GM12892 (cell line): ENCODE measurements around the gene RASGRP2.

Source experiments
- DNase-seq: peaks from one replicate; pipeline ENCODE4 v3.0.0; 2011; ENCODE audit not compliant: insufficient read length
- FAIRE-seq: peaks from 2 replicates; lab custom pipeline; 2011; peaks lifted over from hg19 to GRCh38; lab: Jason Lieb, UNC
- POLR2A ChIP-seq: IDR thresholded peaks from 2 replicates; pipeline ENCODE4 v1.6.1; 2011; ENCODE audit warnings: low read depth, low read length, control low read depth
- POLR2AphosphoS5 ChIP-seq: IDR thresholded peaks from 2 replicates; pipeline ENCODE4 v1.6.1; 2011; ENCODE audit warnings: low read depth, low read length, control low read depth
- TAF1 ChIP-seq: IDR thresholded peaks from 2 replicates; pipeline ENCODE4 v1.6.1; 2011; ENCODE audit warnings: low read depth, mild to moderate bottlenecking, control low read depth, low read length, borderline replicate concordance

RASGRP2 gene

DNA sequence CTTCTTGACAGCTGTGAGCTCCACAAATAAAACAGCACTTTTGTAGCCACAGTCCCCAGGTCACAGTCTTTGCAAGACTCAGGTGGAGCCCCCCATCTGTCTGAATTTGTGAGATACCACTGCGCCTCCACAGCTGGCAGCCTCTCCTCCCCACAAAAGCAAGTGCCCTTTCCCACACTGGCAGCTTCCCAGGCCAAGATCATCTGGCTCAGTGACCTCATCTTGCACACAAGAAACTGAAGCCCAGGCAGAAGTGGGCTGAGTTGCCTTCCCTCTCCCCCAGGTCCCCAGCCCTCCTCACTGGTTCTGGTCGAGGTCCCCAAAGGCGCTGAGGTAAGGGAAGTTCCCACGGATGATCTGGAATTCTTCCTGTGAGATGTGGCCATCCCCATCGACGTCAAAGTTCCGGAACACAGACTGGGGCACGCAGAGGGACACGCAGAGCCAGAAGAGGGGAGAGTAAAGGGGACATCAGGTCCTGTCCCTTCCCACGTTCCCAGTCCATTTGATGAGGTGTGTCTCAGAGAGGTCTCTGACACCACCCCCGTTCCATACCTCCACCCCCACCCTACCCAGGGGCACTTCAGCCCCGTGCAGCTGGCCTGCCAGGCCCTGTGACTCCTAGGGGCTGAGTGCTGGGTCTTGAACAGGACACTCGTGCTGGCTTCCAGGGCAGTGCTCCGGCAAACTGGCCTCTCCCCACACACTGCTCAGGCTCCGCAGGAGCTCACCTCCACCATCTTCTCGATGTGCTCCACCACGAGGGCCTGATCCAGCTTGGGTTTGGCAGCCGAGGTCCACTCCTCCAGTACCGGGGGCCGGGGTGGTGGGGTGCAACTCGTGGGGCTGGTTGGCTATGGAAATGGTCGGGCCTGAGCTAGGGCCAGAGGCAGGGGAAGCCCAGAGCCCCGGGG is 8.9 kb downstream of the RASGRP2 start:
- DNase-seq (no peak), FAIRE-seq (no peak)
- TF ChIP-seq POLR2AphosphoS5 (no peak), POLR2A (no peak), TAF1 (no peak)

DNA sequence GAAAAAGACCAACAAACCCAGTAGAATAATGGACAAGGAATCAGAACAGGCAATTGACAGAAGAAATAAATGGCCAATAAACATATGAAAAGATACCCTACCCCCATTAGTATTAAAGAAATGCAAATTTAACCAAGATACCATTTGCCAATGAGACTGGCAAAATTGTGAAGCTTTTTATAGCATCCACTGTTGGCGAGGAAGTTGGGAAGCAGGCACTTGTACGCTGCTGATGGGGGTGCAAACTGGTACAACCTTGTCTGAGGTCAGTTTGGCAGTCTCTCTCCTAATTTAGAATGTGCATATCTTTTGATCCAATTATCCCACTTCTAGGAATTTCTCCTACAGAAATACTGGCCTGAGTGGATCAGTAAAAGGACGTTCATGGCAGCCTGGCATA is 12.3 kb downstream of the RASGRP2 start:
- no peak for FAIRE-seq
- TF ChIP-seq POLR2AphosphoS5 (no peak), POLR2A (no peak), TAF1 (no peak)

DNA sequence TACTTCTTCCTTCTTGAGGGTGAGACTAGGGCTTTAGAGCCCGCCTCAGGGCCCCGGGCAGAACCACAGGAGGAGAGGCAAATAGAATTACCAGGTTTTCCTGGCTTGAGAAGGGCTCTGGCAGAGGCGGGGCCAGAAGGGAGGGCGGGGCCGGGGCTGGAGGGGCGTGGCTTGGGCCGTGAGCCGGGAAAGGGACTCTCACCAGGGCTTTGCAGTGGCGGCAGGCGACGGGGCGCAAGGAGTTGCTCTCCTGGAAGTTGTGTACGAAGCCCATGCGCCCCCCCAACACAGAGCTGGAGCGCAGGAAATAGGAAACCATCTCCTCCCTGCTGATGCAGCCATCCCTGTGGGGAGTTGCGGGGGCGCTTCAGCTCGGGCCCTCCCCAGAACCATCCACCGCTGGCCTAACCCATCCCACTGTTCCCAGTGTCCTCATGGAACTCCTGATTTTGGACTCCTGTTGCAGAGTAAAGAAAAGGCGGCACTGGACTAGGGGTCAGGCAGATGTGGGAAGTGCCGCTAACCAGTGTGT is 14.0 kb downstream of the RASGRP2 start:
- TF ChIP-seq POLR2A (no peak), POLR2AphosphoS5 (no peak), TAF1 (no peak)
- FAIRE-seq (no peak), DNase-seq (no peak)

More for the DNA sequence above, 12.3 kb downstream of the RASGRP2 start:
- DNase-seq, result no peak

DNA sequence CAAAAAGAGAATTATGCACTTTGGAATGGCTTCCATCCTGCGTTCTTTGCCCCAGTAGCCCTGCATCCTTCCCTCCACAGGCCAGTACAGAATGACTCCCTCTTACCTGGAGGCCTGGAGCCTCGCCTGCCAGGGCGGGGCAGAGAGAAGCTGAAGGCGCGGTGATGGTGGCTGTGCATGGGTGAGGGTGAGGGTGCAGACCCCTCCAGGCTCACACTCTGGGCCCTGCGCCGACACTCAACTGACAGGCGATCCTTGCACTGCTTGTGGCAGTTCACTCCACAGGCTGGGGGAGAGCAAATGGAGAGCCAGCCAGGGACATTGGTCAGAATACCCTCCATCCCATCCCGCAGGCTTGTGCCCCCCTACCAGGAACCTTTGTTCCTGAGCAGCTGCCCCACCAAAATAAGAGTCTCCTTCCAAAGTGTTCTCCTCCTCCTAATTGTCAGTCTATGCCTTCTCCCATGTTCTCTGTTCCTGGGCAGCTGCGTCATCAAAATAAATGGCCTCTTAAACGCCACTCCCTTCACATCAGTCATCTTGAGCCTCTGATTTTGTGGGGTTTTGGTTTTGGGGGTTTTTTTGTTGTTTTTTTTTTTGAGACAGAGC is 15.1 kb downstream of the RASGRP2 start:
- DNase-seq, result no peak
- no peak for FAIRE-seq
- TF ChIP-seq POLR2A, result no peak
- no peak for TF ChIP-seq TAF1
- TF ChIP-seq POLR2AphosphoS5, result no peak

DNA sequence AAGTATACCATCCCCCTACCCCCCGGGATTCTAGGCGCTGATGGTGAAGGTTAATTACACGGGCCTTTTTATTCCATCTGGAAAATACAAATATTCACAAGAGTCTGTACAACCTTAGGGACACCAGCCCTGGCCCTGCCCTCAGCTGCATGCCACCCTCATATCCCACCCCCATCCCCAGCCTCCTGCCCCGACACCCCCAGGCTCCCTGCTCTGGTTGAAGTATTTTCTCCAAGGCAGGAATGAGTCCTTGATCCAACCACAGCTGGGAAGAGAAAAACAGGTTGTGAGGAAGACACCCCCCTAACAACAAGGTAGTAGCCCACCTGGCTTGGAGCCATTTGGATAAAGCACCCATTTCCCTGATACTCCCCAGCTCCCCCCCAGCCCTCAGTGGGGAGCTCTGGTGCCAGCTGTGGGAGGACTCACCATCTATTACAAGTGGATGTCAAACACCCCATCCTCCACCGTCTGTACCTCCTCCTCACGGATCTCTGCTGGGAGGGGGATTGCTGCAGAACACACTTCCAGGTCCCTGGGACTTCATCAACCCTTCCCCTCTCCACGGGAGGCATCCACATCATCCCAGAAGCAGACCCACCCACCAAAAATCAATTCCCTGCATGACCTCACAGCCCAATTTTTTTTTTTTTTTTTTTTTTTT is 16.9 kb downstream of the RASGRP2 start:
- no peak for DNase-seq
- TF ChIP-seq TAF1 (no peak), POLR2A (no peak), POLR2AphosphoS5 (no peak)
- FAIRE-seq, result no peak

DNA sequence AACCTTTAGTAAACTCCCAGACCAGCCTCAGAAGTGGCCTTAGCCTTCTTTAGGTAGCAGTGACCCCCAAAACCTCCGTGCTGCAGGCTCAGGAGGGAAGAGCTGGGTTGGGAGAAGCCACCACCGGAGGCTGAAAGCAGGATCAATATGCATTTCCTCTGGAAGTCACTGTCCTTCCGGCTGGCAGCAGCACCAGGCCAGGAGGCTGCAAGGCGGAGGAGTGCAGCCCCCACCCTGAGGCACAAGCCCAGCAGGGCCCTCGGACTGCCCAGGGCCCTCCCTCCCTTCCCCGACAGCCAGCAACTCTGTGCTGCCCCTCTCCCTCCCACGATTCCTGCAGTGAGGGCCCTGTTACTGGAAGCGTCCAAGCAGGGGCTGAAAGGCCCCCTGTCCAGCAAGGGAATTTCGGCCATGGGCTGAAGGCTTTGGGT is 17.7 kb downstream of the RASGRP2 start:
- DNase-seq (no peak), FAIRE-seq (no peak)

DNA sequence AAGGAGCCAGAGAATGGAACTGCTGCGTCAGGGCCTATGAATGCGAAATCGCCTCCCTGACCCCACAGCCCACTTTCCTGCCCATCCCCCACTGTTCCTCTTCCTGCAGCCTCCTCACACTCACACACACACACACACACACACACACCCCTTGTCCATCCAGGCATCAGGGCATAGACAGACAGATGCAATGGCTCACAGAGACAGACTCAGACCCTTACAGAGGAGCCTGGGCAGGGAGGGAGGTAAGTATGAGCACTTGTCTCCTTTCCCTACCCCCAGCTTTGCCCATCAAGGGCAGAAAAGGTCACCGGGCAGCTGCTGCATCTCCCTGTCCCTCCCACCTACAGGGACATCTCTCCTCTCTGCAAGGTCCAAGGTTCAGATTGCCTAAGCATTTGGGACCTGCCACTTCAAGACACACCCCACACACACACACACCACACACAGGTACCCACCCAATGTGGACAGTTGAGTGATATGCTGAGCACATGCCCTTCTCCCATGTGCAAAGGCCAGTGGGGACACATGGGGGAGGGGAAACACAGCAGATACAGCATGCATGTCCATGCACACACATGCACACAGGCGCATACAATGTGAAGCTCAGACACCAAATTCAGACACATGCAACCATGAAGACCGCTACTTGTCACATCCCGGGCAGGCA is 18.9 kb downstream of the RASGRP2 start:
- no peak for DNase-seq
- no peak for TF ChIP-seq POLR2AphosphoS5
- TF ChIP-seq TAF1, result no peak
- no peak for TF ChIP-seq POLR2A
- FAIRE-seq, result peak; percentile 44

More for the DNA sequence above, 17.7 kb downstream of the RASGRP2 start:
- TF ChIP-seq POLR2AphosphoS5 (no peak), TAF1 (no peak), POLR2A (no peak)

DNA sequence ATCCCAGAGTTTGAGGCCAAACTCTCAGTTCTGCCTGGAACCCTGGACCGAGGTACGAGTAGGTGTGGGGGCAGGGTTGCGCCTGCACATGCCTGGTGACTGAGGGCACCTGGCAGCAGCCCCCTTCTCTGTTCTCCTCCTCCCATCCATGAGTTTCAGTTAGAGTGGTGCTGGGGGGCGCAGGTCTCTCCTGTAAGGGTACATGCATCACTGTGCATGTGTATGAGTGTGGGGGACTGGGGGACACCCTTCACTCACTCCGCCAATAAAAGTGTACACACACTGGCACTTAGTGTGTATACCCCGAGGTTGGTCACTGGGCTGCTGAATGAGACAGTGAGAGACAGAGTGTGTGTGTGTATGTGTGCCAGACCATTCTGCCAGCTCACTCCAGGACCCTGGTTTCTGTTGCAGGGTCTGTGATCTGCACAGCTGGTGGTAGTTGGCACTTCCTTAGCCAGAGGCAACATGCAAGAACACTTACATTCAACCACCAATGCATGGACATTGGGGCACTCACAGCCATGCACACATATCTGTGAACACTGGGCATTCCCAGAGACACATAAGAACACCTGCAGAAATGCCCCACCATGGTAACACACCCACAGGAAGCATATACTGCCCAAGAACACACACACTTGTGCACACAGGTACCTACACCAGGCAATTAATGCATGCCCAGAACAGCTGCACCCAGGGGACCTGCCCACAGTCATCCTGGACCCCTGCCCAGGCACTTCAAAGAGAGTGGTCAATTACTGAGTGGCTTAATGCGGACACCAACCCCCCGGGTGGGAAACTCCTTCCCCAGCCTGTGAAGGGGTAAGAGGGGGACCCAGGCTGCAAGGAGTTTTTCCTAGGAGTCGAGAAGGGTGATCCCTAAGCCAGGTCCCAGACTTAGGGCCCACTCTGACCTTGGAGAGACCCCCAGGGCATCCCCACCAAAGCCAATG is 19.8 kb downstream of the RASGRP2 start:
- DNase-seq (no peak), FAIRE-seq (no peak)
- TF ChIP-seq TAF1, result no peak
- TF ChIP-seq POLR2AphosphoS5, result no peak
- no peak for TF ChIP-seq POLR2A

DNA sequence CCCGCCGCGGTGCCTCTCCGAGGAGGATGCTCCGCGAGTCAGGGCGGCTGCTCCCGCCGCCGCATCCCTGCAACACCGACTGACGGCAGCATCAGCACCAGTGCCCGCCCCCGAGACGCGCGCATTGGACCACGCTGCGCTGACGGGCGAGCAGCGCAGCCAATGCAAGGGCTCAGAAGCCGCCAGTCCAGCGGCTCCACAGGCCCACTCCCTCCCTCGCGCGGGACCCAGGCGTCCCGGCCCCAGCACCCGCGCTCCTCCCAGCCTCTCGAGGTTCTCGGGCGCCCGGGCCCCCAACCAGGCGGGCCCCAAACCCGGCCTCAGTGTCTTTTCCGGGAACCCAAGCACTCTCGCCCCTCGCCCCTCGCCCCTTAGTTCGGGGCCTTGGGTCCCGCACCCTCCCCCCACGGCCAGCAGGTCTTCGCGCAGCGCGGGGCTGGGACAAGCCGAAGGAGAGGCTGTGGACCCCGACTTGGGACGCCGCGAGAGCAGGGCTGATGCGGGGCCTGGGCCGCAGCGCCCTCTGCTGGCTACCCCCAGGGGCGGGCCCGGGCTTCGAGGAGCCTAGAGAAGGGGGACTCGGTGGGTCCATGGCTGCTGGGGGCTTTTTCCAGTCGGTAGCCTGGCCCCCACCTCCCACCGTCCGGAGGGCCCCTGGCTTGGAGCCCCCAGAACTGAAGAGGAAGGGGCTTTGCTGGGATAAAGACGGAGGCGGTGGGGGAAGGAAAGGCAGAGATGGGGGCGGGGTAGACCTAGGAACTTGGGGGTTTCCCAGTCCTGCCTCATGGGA is 20.6 kb downstream of the RASGRP2 start, which contains the start of gene NRXN2:
Gene NRXN2 (minus strand): TSS at position 81 of the 790 bp plus-strand sequence. CDS start 9,498 bp downstream, outside the sequence.
- DNase-seq (peak; percentile 96), FAIRE-seq (peak; percentile 100)
- TF ChIP-seq POLR2A (no peak), TAF1 (no peak), POLR2AphosphoS5 (no peak)
